HCT116 (cell line): ENCODE results near the gene APOL3. TPM values are rescaled to one million over a fixed set of nuclear protein-coding genes. Genes with fewer than 3 reads are reported as not detected.

Source experiments
- ATAC-seq: fragments of 200-7000 bp; cut with Tn5 transposase; 2 replicates; pipeline ENCODE4 v1.9.1; 2020; ENCODE audit warnings: mild to moderate bottlenecking, moderate library complexity
- BruUV-seq: library from RNA; stranded (reverse); fragments of 400-500 nt; replicated peaks from 2 replicates; lab custom pipeline; 2021; lab: Mats Ljungman, UMichigan
- CTCF ChIA-PET: fragments of 300-600 bp; sonication (Branson Sonifier 250); formaldehyde crosslinking; loops from one replicate; lab custom pipeline; 2021; ENCODE audit warnings: antibody characterized with exemption; lab: Charles Lee
- POLR2A ChIA-PET: fragments of 300-600, 350-600 bp; sonication (Branson Sonifier 250); formaldehyde crosslinking; loops from one replicate; lab custom pipeline; 2021; ENCODE audit warnings: antibody characterized with exemption; lab: Charles Lee
- RAD21 ChIA-PET, 2 experiments: fragments of 300-600 bp; sonication (Branson Sonifier 250); formaldehyde crosslinking; loops; one replicate each; lab custom pipeline; 2023; ENCODE audit warnings: low total read pairs in 2 of 2; ENCODE audit not compliant: uncharacterized antibody in 2 of 2, unreplicated experiment in 2 of 2, low non-redundant PET in 1 of 2; lab: Charles Lee
- DNase-seq: peaks from one replicate; pipeline ENCODE4 v3.0.0-alpha.2; 2010; ENCODE audit warnings: low read depth, low spot score
- H2AFZ ChIP-seq: fragments of 200-600 bp; shearing (Covaris generic), sonication (generic); 2 replicates; pipeline ENCODE4 v1.6.1; 2017; ENCODE audit warnings: low read depth, mixed run types, mixed read lengths, antibody characterized with exemption, low read length; ENCODE audit not compliant: poor library complexity, severe bottlenecking
- H3K27ac ChIP-seq: 2 replicates; pipeline ENCODE4 v1.5.1; 2012; ENCODE audit warnings: low read depth, low read length
- H3K27me3 ChIP-seq: fragments of 200-600 bp; sonication (generic); 2 replicates; pipeline ENCODE4 v1.6.1; 2016; ENCODE audit warnings: mixed run types, low read length, mixed read lengths; ENCODE audit not compliant: insufficient read depth
- H3K36me3 ChIP-seq, 2 experiments: fragments of 200-500 bp in 1 of 2; fragments of 200-600 bp in 1 of 2; sonication (Bioruptor generic) in 1 of 2; sonication (generic) in 1 of 2; 2 replicates each; pipeline versions ENCODE4 v1.5.1 to v1.6.1; 2014 to 2016; ENCODE audit warnings: low read length in 2 of 2, inconsistent platforms in 1 of 2, mixed read lengths in 1 of 2, mixed run types in 1 of 2; ENCODE audit not compliant: insufficient read depth in 2 of 2, control insufficient read depth in 1 of 2
- H3K4me1 ChIP-seq, 2 experiments: fragments of 200-600 bp in 1 of 2; sonication (generic) in 1 of 2; 2 replicates each; pipeline versions ENCODE4 v1.5.1 to v1.6.1; 2012 to 2017; ENCODE audit warnings: low read length in 2 of 2, inconsistent platforms in 1 of 2, mild to moderate bottlenecking in 1 of 2, mixed read lengths in 1 of 2, mixed run types in 1 of 2, moderate library complexity in 1 of 2; ENCODE audit not compliant: insufficient read depth in 2 of 2, control insufficient read depth in 1 of 2
- H3K4me2 ChIP-seq: fragments of 200-600 bp; sonication (generic); 2 replicates; pipeline ENCODE4 v1.6.1; 2017; ENCODE audit warnings: mixed run types, low read length, mixed read lengths
- H3K4me3 ChIP-seq, 2 experiments: fragments of 200-600 bp in 1 of 2; sonication (generic) in 1 of 2; replicated peaks in 1 of 2; 2 replicates each; pipeline ENCODE4 v1.5.1; 2011 to 2016; ENCODE audit warnings: low read length in 2 of 2, control low read depth in 1 of 2, low read depth in 1 of 2, mild to moderate bottlenecking in 1 of 2, mixed read lengths in 1 of 2, mixed run types in 1 of 2
- H3K79me2 ChIP-seq: fragments of 200-600 bp; sonication (generic); 2 replicates; pipeline ENCODE4 v1.6.1; 2017; ENCODE audit warnings: mild to moderate bottlenecking, mixed run types, low read length, moderate library complexity, mixed read lengths; ENCODE audit not compliant: insufficient read depth
- H3K9ac ChIP-seq: fragments of 200-600 bp; sonication (generic); 2 replicates; pipeline ENCODE4 v1.6.1; 2016; ENCODE audit warnings: low read length, mixed read lengths
- H3K9me2 ChIP-seq: fragments of 200-600 bp; sonication (generic), shearing (Covaris generic); 2 replicates; pipeline ENCODE4 v1.6.1; 2017; ENCODE audit warnings: mixed run types, mild to moderate bottlenecking, moderate library complexity; ENCODE audit not compliant: insufficient read depth
- H3K9me3 ChIP-seq, 2 experiments: fragments of 200-500 bp in 1 of 2; fragments of 200-600 bp in 1 of 2; sonication (Bioruptor generic) in 1 of 2; sonication (generic) in 1 of 2; 2 replicates each; pipeline ENCODE4 v1.6.1; 2014 to 2017; ENCODE audit warnings: low read length in 2 of 2, mixed read lengths in 2 of 2, inconsistent platforms in 1 of 2, low read depth in 1 of 2, mild to moderate bottlenecking in 1 of 2, mixed run types in 1 of 2, moderate library complexity in 1 of 2; ENCODE audit not compliant: control insufficient read depth in 1 of 2, insufficient read depth in 1 of 2
- H4K20me1 ChIP-seq: fragments of 200-600 bp; sonication (generic), shearing (Covaris generic); 2 replicates; pipeline ENCODE4 v1.6.1; 2017; ENCODE audit warnings: mixed run types, mild to moderate bottlenecking, moderate library complexity; ENCODE audit not compliant: insufficient read depth
- CEBPB ChIP-seq: IDR thresholded peaks from 2 replicates; pipeline ENCODE4 v1.6.1; 2012; ENCODE audit warnings: low read depth
- EGR1 ChIP-seq: IDR thresholded peaks from 2 replicates; pipeline ENCODE4 v1.6.1; 2012; ENCODE audit warnings: low read depth
- ELF1 ChIP-seq: IDR thresholded peaks from 2 replicates; pipeline ENCODE4 v1.6.1; 2012; ENCODE audit warnings: low read depth, borderline replicate concordance
- EZH2 ChIP-seq: fragments of 200-600 bp; sonication (generic); IDR thresholded peaks from 2 replicates; pipeline ENCODE4 v1.6.1; 2017; ENCODE audit warnings: antibody characterized with exemption, mixed run types
- EZH2phosphoT487 ChIP-seq: fragments of 200-600 bp; IDR thresholded peaks from 2 replicates; pipeline ENCODE4 v1.6.1; 2018; ENCODE audit warnings: antibody characterized with exemption, borderline replicate concordance
- FOSL1 ChIP-seq: IDR thresholded peaks from 2 replicates; pipeline ENCODE4 v1.6.1; 2012; ENCODE audit warnings: low read depth
- JUND ChIP-seq: IDR thresholded peaks from 2 replicates; pipeline ENCODE4 v1.6.1; 2012
- POLR2A ChIP-seq: IDR thresholded peaks from 2 replicates; pipeline ENCODE4 v1.7.0; 2011; ENCODE audit warnings: borderline replicate concordance; ENCODE audit not compliant: insufficient read depth, insufficient read length; ENCODE audit errors: extremely low read depth
- POLR2AphosphoS5 ChIP-seq: IDR thresholded peaks from 2 replicates; pipeline ENCODE4 v1.6.1; 2011; ENCODE audit warnings: mild to moderate bottlenecking, low read depth, low read length, moderate library complexity
- RAD21 ChIP-seq: IDR thresholded peaks from 2 replicates; pipeline ENCODE4 v1.6.1; 2012; ENCODE audit warnings: low read depth, mild to moderate bottlenecking
- SIN3A ChIP-seq: IDR thresholded peaks from 2 replicates; pipeline ENCODE4 v1.6.1; 2012; ENCODE audit warnings: low read depth
- SP1 ChIP-seq: IDR thresholded peaks from 2 replicates; pipeline ENCODE4 v1.6.1; 2012; ENCODE audit warnings: low read depth
- TCF7L2 ChIP-seq: IDR thresholded peaks from 2 replicates; pipeline ENCODE4 v1.7.0; 2011; ENCODE audit warnings: borderline replicate concordance, inconsistent platforms; ENCODE audit not compliant: insufficient read depth, insufficient read length; ENCODE audit errors: extremely low read depth
- YY1 ChIP-seq: IDR thresholded peaks from 2 replicates; pipeline ENCODE4 v1.6.1; 2011; ENCODE audit warnings: low read length, low read depth, moderate library complexity, mild to moderate bottlenecking; ENCODE audit not compliant: insufficient replicate concordance; ENCODE audit errors: extremely low read depth
- ZFX ChIP-seq: fragments of 450-650 bp; IDR thresholded peaks from 2 replicates; pipeline ENCODE4 v1.6.1; 2017
- ZNF274 ChIP-seq: fragments of 200-500 bp; sonication (Bioruptor generic); IDR thresholded peaks from 2 replicates; pipeline ENCODE4 v1.6.1; 2014; ENCODE audit warnings: mild to moderate bottlenecking, low read depth, low read length, inconsistent platforms
- intact Hi-C: fragments of 100-400 bp; cut with micrococcal nuclease; formaldehyde crosslinking; loops from 2 replicates; pipeline ENCODE4 v1.10.0; 2022
- total RNA-seq: library from RNA; stranded (reverse); gene quantifications from one replicate; pipeline ENCODE4 v1.2.1, GENCODE V29; 2021; ENCODE audit not compliant: unreplicated experiment
- TF ChIP-seq, protein P1 (sequence below), 3 experiments: fragments of 200-600 bp in 1 of 3; sonication (generic) in 1 of 3; IDR thresholded peaks in 2 of 3; conservative IDR thresholded peaks in 1 of 3; 2 replicates each; pipeline ENCODE4 v1.5.1; 2012 to 2017; ENCODE audit warnings: low read depth in 2 of 3, low read length in 2 of 3, antibody characterized with exemption in 1 of 3, borderline replicate concordance in 1 of 3, control low read depth in 1 of 3, mild to moderate bottlenecking in 1 of 3, mixed read lengths in 1 of 3, mixed run types in 1 of 3, moderate library complexity in 1 of 3; ENCODE audit not compliant: insufficient read depth in 1 of 3
- TF ChIP-seq, protein P2 (sequence below): IDR thresholded peaks from 2 replicates; pipeline ENCODE4 v1.6.1; 2012; ENCODE audit warnings: low read depth
- TF ChIP-seq, protein P3 (sequence below): IDR thresholded peaks from 2 replicates; pipeline ENCODE4 v1.6.1; 2011; ENCODE audit warnings: mild to moderate bottlenecking, low read length, moderate library complexity; ENCODE audit not compliant: insufficient replicate concordance; ENCODE audit errors: extremely low read depth
- TF ChIP-seq, protein P4 (sequence below): IDR thresholded peaks from 2 replicates; pipeline ENCODE4 v1.6.1; 2012

APOL3 gene
- total RNA-seq, 1 experiment from 2014 or later, result 0.49 TPM

- POLR2A ChIA-PET, result no interaction called here
Observed at GRCh38 chr22:36166086-36166485, 5.5 kb upstream of the APOL3 start.

More at GRCh38 chr22:36166086-36166485, 5.5 kb upstream of the APOL3 start:
- no TSS peak for BruUV-seq
- Histone ChIP-seq H4K20me1 (no peaks in the 10 kb centered on the region), H3K4me3 (no peak overlapping the region), H3K4me2 (no peak overlapping the region), H2AFZ (no peak overlapping the region), H3K27me3 (peaks cover 4% of the 10 kb centered on the region; the same call in 1 of the 2 replicates), H3K9ac (no peak overlapping the region), H3K4me1 (no peaks in the 10 kb centered on the region), H3K9me3 (no peaks in the 10 kb centered on the region), H3K36me3 (no peaks in the 10 kb centered on the region), H3K27ac (no peak overlapping the region), H3K9me2 (no peaks in the 10 kb centered on the region), H3K79me2 (no peaks in the 10 kb centered on the region)
- TF ChIP-seq TCF7L2 (no peak), EZH2 (no peak), POLR2A (no peak), CEBPB (no peak), YY1 (no peak), RAD21 (no peak), ZNF274 (no peak), EZH2phosphoT487 (no peak), SP1 (no peak), ELF1 (no peak), EGR1 (no peak), POLR2AphosphoS5 (no peak), JUND (no peak), SIN3A (no peak), FOSL1 (no peak), ZFX (no peak)
- TF ChIP-seq, protein P1, sequence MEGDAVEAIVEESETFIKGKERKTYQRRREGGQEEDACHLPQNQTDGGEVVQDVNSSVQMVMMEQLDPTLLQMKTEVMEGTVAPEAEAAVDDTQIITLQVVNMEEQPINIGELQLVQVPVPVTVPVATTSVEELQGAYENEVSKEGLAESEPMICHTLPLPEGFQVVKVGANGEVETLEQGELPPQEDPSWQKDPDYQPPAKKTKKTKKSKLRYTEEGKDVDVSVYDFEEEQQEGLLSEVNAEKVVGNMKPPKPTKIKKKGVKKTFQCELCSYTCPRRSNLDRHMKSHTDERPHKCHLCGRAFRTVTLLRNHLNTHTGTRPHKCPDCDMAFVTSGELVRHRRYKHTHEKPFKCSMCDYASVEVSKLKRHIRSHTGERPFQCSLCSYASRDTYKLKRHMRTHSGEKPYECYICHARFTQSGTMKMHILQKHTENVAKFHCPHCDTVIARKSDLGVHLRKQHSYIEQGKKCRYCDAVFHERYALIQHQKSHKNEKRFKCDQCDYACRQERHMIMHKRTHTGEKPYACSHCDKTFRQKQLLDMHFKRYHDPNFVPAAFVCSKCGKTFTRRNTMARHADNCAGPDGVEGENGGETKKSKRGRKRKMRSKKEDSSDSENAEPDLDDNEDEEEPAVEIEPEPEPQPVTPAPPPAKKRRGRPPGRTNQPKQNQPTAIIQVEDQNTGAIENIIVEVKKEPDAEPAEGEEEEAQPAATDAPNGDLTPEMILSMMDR (IDR thresholded peaks at IDR 0.05 in 2 of 3, conservative IDR thresholded peaks at IDR 0.05 in 1 of 3; ENCODE audit: borderline replicate concordance in 1 of 3, insufficient read depth in 1 of 3, low read depth in 2 of 3, low read length in 2 of 3), result no peak
- TF ChIP-seq, protein P2, sequence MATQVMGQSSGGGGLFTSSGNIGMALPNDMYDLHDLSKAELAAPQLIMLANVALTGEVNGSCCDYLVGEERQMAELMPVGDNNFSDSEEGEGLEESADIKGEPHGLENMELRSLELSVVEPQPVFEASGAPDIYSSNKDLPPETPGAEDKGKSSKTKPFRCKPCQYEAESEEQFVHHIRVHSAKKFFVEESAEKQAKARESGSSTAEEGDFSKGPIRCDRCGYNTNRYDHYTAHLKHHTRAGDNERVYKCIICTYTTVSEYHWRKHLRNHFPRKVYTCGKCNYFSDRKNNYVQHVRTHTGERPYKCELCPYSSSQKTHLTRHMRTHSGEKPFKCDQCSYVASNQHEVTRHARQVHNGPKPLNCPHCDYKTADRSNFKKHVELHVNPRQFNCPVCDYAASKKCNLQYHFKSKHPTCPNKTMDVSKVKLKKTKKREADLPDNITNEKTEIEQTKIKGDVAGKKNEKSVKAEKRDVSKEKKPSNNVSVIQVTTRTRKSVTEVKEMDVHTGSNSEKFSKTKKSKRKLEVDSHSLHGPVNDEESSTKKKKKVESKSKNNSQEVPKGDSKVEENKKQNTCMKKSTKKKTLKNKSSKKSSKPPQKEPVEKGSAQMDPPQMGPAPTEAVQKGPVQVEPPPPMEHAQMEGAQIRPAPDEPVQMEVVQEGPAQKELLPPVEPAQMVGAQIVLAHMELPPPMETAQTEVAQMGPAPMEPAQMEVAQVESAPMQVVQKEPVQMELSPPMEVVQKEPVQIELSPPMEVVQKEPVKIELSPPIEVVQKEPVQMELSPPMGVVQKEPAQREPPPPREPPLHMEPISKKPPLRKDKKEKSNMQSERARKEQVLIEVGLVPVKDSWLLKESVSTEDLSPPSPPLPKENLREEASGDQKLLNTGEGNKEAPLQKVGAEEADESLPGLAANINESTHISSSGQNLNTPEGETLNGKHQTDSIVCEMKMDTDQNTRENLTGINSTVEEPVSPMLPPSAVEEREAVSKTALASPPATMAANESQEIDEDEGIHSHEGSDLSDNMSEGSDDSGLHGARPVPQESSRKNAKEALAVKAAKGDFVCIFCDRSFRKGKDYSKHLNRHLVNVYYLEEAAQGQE, result no peak
- TF ChIP-seq, protein P3, sequence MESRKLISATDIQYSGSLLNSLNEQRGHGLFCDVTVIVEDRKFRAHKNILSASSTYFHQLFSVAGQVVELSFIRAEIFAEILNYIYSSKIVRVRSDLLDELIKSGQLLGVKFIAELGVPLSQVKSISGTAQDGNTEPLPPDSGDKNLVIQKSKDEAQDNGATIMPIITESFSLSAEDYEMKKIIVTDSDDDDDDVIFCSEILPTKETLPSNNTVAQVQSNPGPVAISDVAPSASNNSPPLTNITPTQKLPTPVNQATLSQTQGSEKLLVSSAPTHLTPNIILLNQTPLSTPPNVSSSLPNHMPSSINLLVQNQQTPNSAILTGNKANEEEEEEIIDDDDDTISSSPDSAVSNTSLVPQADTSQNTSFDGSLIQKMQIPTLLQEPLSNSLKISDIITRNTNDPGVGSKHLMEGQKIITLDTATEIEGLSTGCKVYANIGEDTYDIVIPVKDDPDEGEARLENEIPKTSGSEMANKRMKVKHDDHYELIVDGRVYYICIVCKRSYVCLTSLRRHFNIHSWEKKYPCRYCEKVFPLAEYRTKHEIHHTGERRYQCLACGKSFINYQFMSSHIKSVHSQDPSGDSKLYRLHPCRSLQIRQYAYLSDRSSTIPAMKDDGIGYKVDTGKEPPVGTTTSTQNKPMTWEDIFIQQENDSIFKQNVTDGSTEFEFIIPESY, result no peak
- TF ChIP-seq, protein P4, sequence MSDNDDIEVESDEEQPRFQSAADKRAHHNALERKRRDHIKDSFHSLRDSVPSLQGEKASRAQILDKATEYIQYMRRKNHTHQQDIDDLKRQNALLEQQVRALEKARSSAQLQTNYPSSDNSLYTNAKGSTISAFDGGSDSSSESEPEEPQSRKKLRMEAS, result no peak
- ChIA-PET CTCF (no interaction called here), RAD21 (no interaction called here)
- intact Hi-C loops, result no loop called here
- no peak for DNase-seq
- no peak for ATAC-seq
